Endothelial cell of umbilical vein (primary cell): ENCODE measurements around the gene CDCP1.

Experiments used
- EZH2 ChIP-seq: IDR thresholded peaks from 2 replicates; pipeline ENCODE4 v1.6.1; 2012; ENCODE audit warnings: borderline replicate concordance, low read depth, mild to moderate bottlenecking, moderate library complexity, low read length, inconsistent platforms; ENCODE audit not compliant: severe bottlenecking
- FOS ChIP-seq: IDR thresholded peaks from 2 replicates; pipeline ENCODE4 v1.6.1; 2011; ENCODE audit warnings: mild to moderate bottlenecking, low read length, moderate library complexity, borderline replicate concordance; ENCODE audit not compliant: insufficient read depth
- JUN ChIP-seq: IDR thresholded peaks from 2 replicates; pipeline ENCODE4 v1.6.1; 2011; ENCODE audit warnings: borderline replicate concordance, low read depth; ENCODE audit not compliant: insufficient read length, insufficient read depth
- MYC ChIP-seq: IDR thresholded peaks from one replicate; pipeline ENCODE4 v1.6.1; 2011; ENCODE audit warnings: mild to moderate bottlenecking, low read depth, low read length
- POLR2A ChIP-seq: IDR thresholded peaks from 2 replicates; pipeline ENCODE4 v1.6.1; 2012; ENCODE audit warnings: low read depth, mild to moderate bottlenecking, control low read depth, low read length
- POLR2AphosphoS5 ChIP-seq: IDR thresholded peaks from 2 replicates; pipeline ENCODE4 v1.6.1; 2012; ENCODE audit warnings: low read depth, mild to moderate bottlenecking, control low read depth, low read length, moderate library complexity; ENCODE audit not compliant: insufficient read depth
- TF ChIP-seq, protein P1 (sequence below), 2 donors: IDR thresholded peaks; 1 replicate in 1 of 2; 2 replicates in 1 of 2; pipeline ENCODE4 v1.5.1; 2011; ENCODE audit warnings: low read length in 2 of 2, mild to moderate bottlenecking in 2 of 2, moderate library complexity in 2 of 2, control low read depth in 1 of 2, inconsistent platforms in 1 of 2, low read depth in 1 of 2; ENCODE audit not compliant: insufficient read depth in 1 of 2; ENCODE audit errors: extremely low read depth in 1 of 2
- TF ChIP-seq, protein P2 (sequence below): IDR thresholded peaks from 2 replicates; pipeline ENCODE4 v1.6.1; 2011; ENCODE audit not compliant: insufficient read depth, insufficient read length

DNA sequence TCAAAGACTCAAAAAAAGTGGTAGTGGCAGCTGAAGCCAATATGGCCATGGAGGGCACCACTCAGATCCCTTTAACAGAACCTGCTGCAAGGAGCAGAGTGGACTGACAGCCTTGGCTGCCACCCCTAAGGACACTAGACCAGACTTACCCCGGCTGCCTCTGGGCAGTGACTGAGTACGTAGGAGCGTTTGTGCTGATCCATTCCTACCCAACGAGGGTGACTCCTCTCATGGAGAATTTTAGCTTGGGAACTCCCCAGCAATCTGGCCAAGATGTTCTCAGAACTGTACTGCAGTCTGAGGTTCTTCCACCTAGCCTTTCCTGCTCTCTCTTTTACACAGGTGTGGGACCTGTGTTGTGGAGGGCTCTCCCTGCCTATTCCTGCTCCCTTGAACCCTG is 97.9 kb downstream of the CDCP1 start:
- TF ChIP-seq, protein P1, sequence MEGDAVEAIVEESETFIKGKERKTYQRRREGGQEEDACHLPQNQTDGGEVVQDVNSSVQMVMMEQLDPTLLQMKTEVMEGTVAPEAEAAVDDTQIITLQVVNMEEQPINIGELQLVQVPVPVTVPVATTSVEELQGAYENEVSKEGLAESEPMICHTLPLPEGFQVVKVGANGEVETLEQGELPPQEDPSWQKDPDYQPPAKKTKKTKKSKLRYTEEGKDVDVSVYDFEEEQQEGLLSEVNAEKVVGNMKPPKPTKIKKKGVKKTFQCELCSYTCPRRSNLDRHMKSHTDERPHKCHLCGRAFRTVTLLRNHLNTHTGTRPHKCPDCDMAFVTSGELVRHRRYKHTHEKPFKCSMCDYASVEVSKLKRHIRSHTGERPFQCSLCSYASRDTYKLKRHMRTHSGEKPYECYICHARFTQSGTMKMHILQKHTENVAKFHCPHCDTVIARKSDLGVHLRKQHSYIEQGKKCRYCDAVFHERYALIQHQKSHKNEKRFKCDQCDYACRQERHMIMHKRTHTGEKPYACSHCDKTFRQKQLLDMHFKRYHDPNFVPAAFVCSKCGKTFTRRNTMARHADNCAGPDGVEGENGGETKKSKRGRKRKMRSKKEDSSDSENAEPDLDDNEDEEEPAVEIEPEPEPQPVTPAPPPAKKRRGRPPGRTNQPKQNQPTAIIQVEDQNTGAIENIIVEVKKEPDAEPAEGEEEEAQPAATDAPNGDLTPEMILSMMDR (IDR thresholded peaks at IDR 0.05; ENCODE audit: extremely low read depth in 1 of 2, insufficient read depth in 1 of 2, low read depth in 1 of 2, low read length in 2 of 2): no peak
- TF ChIP-seq JUN: no peak
- no peak for TF ChIP-seq POLR2A
- no peak for TF ChIP-seq MYC
- TF ChIP-seq EZH2: no peak
- no peak for TF ChIP-seq POLR2AphosphoS5
- TF ChIP-seq FOS: no peak
- TF ChIP-seq, protein P2, sequence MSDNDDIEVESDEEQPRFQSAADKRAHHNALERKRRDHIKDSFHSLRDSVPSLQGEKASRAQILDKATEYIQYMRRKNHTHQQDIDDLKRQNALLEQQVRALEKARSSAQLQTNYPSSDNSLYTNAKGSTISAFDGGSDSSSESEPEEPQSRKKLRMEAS: no peak
